H9 (cell line): Measurements from ENCODE around the gene CEP44. TPM values are rescaled to one million over a fixed set of nuclear protein-coding genes. Genes with fewer than 3 reads are reported as not detected.

ENCODE experiments used
- DNase-seq: peaks from one replicate; pipeline ENCODE4 v3.0.0-alpha.2; 2017
- H2AFZ ChIP-seq: one replicate; pipeline ENCODE4 v1.6.1; 2013; ENCODE audit warnings: mild to moderate bottlenecking, low read length, control low read depth, moderate library complexity
- H2AK5ac ChIP-seq: 2 replicates; pipeline ENCODE4 v1.6.1; 2013; ENCODE audit warnings: low read length, control low read depth, mixed read lengths; ENCODE audit not compliant: insufficient read length
- H2BK120ac ChIP-seq: one replicate; pipeline ENCODE4 v1.6.1; 2013; ENCODE audit warnings: low read depth, mild to moderate bottlenecking, low read length, control low read depth, inconsistent platforms; ENCODE audit not compliant: poor library complexity, severe bottlenecking
- H2BK12ac ChIP-seq: 2 replicates; pipeline ENCODE4 v1.6.1; 2013; ENCODE audit warnings: low read length, control low read depth, mixed read lengths, low read depth; ENCODE audit not compliant: insufficient read length
- H2BK15ac ChIP-seq: 2 replicates; pipeline ENCODE4 v1.6.1; 2013; ENCODE audit warnings: low read depth, low read length, control low read depth
- H2BK20ac ChIP-seq: one replicate; pipeline ENCODE4 v1.6.1; 2013; ENCODE audit warnings: low read depth, mild to moderate bottlenecking, low read length, control low read depth, inconsistent platforms; ENCODE audit not compliant: poor library complexity, severe bottlenecking
- H2BK5ac ChIP-seq: 2 replicates; pipeline ENCODE4 v1.6.1; 2013; ENCODE audit warnings: low read length, control low read depth, mixed read lengths; ENCODE audit not compliant: insufficient read length
- H3K14ac ChIP-seq: 2 replicates; pipeline ENCODE4 v1.6.1; 2013; ENCODE audit warnings: low read length, control low read depth; ENCODE audit not compliant: insufficient read depth
- H3K18ac ChIP-seq: 2 replicates; pipeline ENCODE4 v1.6.1; 2013; ENCODE audit warnings: low read depth, mild to moderate bottlenecking, mixed read lengths, low read length, control low read depth; ENCODE audit not compliant: insufficient read length
- H3K23ac ChIP-seq: 2 replicates; pipeline ENCODE4 v1.6.1; 2013; ENCODE audit warnings: low read length, control low read depth, mixed read lengths, low read depth; ENCODE audit not compliant: insufficient read length
- H3K23me2 ChIP-seq: 2 replicates; pipeline ENCODE4 v1.6.1; 2013; ENCODE audit warnings: low read depth, mild to moderate bottlenecking, mixed read lengths, low read length, control low read depth; ENCODE audit not compliant: insufficient read length, poor library complexity, severe bottlenecking
- H3K27ac ChIP-seq: 2 replicates; pipeline ENCODE4 v1.5.1; 2013; ENCODE audit warnings: low read length, control low read depth, mixed read lengths, low read depth; ENCODE audit not compliant: insufficient read length
- H3K27me3 ChIP-seq: 2 replicates; pipeline ENCODE4 v1.6.1; 2013; ENCODE audit warnings: low read length, control low read depth, inconsistent platforms; ENCODE audit not compliant: insufficient read depth
- H3K4ac ChIP-seq: 2 replicates; pipeline ENCODE4 v1.6.1; 2013; ENCODE audit warnings: low read depth, mild to moderate bottlenecking, control low read depth, inconsistent platforms, low read length, moderate library complexity
- H3K4me1 ChIP-seq: 2 replicates; pipeline ENCODE4 v1.6.1; 2013; ENCODE audit warnings: low read length, control low read depth, inconsistent platforms; ENCODE audit not compliant: insufficient read depth
- H3K4me2 ChIP-seq: 2 replicates; pipeline ENCODE4 v1.6.1; 2013; ENCODE audit warnings: low read length, control low read depth, mixed read lengths; ENCODE audit not compliant: insufficient read length, insufficient read depth
- H3K56ac ChIP-seq: 2 replicates; pipeline ENCODE4 v1.6.1; 2013; ENCODE audit warnings: low read depth, mild to moderate bottlenecking, mixed read lengths, low read length, control low read depth; ENCODE audit not compliant: insufficient read length
- H3K79me1 ChIP-seq: 2 replicates; pipeline ENCODE4 v1.6.1; 2013; ENCODE audit warnings: low read depth, mild to moderate bottlenecking, moderate library complexity, low read length, control low read depth, inconsistent platforms; ENCODE audit not compliant: insufficient read depth, poor library complexity, severe bottlenecking
- H3K79me2 ChIP-seq: 2 replicates; pipeline ENCODE4 v1.6.1; 2013; ENCODE audit warnings: low read length, control low read depth, inconsistent platforms; ENCODE audit not compliant: insufficient read depth
- H3K9ac ChIP-seq: 2 replicates; pipeline ENCODE4 v1.6.1; 2013; ENCODE audit warnings: low read length, control low read depth, mixed read lengths; ENCODE audit not compliant: insufficient read length; ENCODE audit errors: extremely low read depth
- H3K9me3 ChIP-seq: one replicate; pipeline ENCODE4 v1.6.1; 2013; ENCODE audit warnings: low read depth, low read length, inconsistent platforms; ENCODE audit not compliant: control insufficient read depth
- H3T11ph ChIP-seq: one replicate; pipeline ENCODE4 v1.6.1; 2013; ENCODE audit warnings: mild to moderate bottlenecking, low read length, control low read depth, inconsistent platforms
- H4K20me1 ChIP-seq: one replicate; pipeline ENCODE4 v1.6.1; 2013; ENCODE audit not compliant: control insufficient read depth, insufficient read length, insufficient read depth
- H4K5ac ChIP-seq: 2 replicates; pipeline ENCODE4 v1.6.1; 2013; ENCODE audit warnings: low read depth, mild to moderate bottlenecking, mixed read lengths, low read length, control low read depth; ENCODE audit not compliant: insufficient read length
- H4K8ac ChIP-seq: replicated peaks from 2 replicates; pipeline ENCODE4 v1.6.1; 2013; ENCODE audit warnings: low read length, control low read depth, mixed read lengths, low read depth; ENCODE audit not compliant: insufficient read length
- H4K91ac ChIP-seq: 2 replicates; pipeline ENCODE4 v1.6.1; 2013; ENCODE audit warnings: low read depth, mild to moderate bottlenecking, moderate library complexity, mixed read lengths, low read length, control low read depth; ENCODE audit not compliant: insufficient read length
- H3K27ac Mint-ChIP-seq, 3 experiments: 2 replicates in 2 of 3; 3 replicates in 1 of 3; pipeline ENCODE4 v1.8.0; 2020 to 2021; ENCODE audit warnings: mixed read lengths in 3 of 3, mild to moderate bottlenecking in 1 of 3, moderate library complexity in 1 of 3
- H3K27me3 Mint-ChIP-seq: 2 replicates; pipeline ENCODE4 v1.8.0; 2021; ENCODE audit warnings: low read depth, mild to moderate bottlenecking, moderate library complexity, mixed read lengths
- H3K36me3 Mint-ChIP-seq, 3 experiments: 2 replicates in 2 of 3; 3 replicates in 1 of 3; pipeline ENCODE4 v1.8.0; 2020 to 2021; ENCODE audit warnings: low read depth in 3 of 3, mixed read lengths in 3 of 3; ENCODE audit not compliant: insufficient read depth in 1 of 3
- H3K4me1 Mint-ChIP-seq, 2 experiments: 2 replicates each; pipeline ENCODE4 v1.8.0; 2020; ENCODE audit warnings: mixed read lengths in 2 of 2
- H3K4me3 Mint-ChIP-seq, 2 experiments: 2 replicates in 1 of 2; 3 replicates in 1 of 2; pipeline ENCODE4 v1.8.0; 2020 to 2021; ENCODE audit warnings: mild to moderate bottlenecking in 2 of 2, mixed read lengths in 2 of 2, moderate library complexity in 1 of 2
- H3K9me3 Mint-ChIP-seq, 2 experiments: 2 replicates in 1 of 2; 3 replicates in 1 of 2; pipeline ENCODE4 v1.8.0; 2020; ENCODE audit warnings: mild to moderate bottlenecking in 2 of 2, mixed read lengths in 2 of 2, moderate library complexity in 1 of 2
- CTCF ChIP-seq: fragments of 200-600 bp; sonication (generic); conservative IDR thresholded peaks from 3 replicates; pipeline ENCODE4 v1.8.0; 2021; ENCODE audit warnings: antibody characterized with exemption, mild to moderate bottlenecking
- WGBS: extraction: QIAGEN DNeasy Blood & Tissue Kit; methylation state at CpG from one replicate; pipeline ENCODE4 v1.1.7; 2013; ENCODE audit warnings: missing lambda C conversion rate, low lambda C conversion rate, mixed read lengths; ENCODE audit not compliant: insufficient read length; ENCODE audit errors: extremely low coverage; 5-methylcytosine and 5-hydroxymethylcytosine counted together
- total RNA-seq: library from RNA; stranded (reverse); gene quantifications from 2 replicates; pipeline ENCODE4 v1.2.1, GENCODE V29; 2021

CEP44 gene
- total RNA-seq, 1 experiment from 2014 or later: 16.5 TPM

GRCh38 chr4:174305961-174306360 is 22.2 kb downstream of the CEP44 start:
- Histone ChIP-seq H3K23ac (no peak overlapping the region), H3K27me3 (no peaks in the 10 kb centered on the region), H2AFZ (no peak overlapping the region), H3K18ac (no peak overlapping the region), H3K79me1 (no peaks in the 10 kb centered on the region), H3K79me2 (no peaks in the 10 kb centered on the region), H3K9me3 (no peaks in the 10 kb centered on the region), H4K20me1 (no peaks in the 10 kb centered on the region), H3T11ph (no peak overlapping the region), H3K9ac (no peak overlapping the region), H2BK12ac (no peak overlapping the region), H3K4me2 (no peak overlapping the region), H3K14ac (no peak overlapping the region), H2AK5ac (no peak overlapping the region), H3K4ac (no peak overlapping the region), H2BK120ac (no peak overlapping the region), H3K4me1 (no peaks in the 10 kb centered on the region), H3K23me2 (no peaks in the 10 kb centered on the region), H3K27ac (no peak overlapping the region), H4K8ac (no peak overlapping the region), H2BK20ac (no peak overlapping the region), H3K56ac (no peak overlapping the region), H2BK15ac (no peak overlapping the region), H4K5ac (no peak overlapping the region), H2BK5ac (no peak overlapping the region), H4K91ac (no peak overlapping the region)
- Mint-ChIP-seq H3K4me1 (no peaks in the 10 kb centered on the region), H3K27ac (no peak overlapping the region), H3K9me3 (no peaks in the 10 kb centered on the region), H3K36me3 (peaks cover 0 to 18% (median 12%) of the 10 kb centered on the region in 3 experiments; a peak in 5 of 7 replicates), H3K27me3 (no peaks in the 10 kb centered on the region), H3K4me3 (no peak overlapping the region)
- TF ChIP-seq CTCF: no peak
- WGBS: no CpG with 5 or more reads among the region's 3 CpGs
- DNase-seq: no peak
